Upper lobe of right lung (tissue), 1 donor: ENCODE measurements around the gene PRDM15. TPM values are rescaled to one million over a fixed set of nuclear protein-coding genes. Genes with fewer than 3 reads are reported as not detected.

ENCODE experiments used
- ATAC-seq: fragments of 200-7000 bp; cut with Tn5 transposase; one replicate; pipeline ENCODE4 v1.9.1; 2020; ENCODE audit warnings: mild to moderate bottlenecking, moderate library complexity
- DNase-seq: peaks from one replicate; pipeline ENCODE4 v3.0.0-alpha.2; 2020
- H3K27ac ChIP-seq: fragments of 200-600 bp; one replicate; pipeline ENCODE4 v1.8.0; 2022
- H3K27me3 ChIP-seq: fragments of 200-600 bp; one replicate; pipeline ENCODE4 v1.8.0; 2022; ENCODE audit warnings: mild to moderate bottlenecking
- H3K36me3 ChIP-seq: fragments of 200-600 bp; one replicate; pipeline ENCODE4 v1.8.0; 2022
- H3K4me1 ChIP-seq: fragments of 200-600 bp; one replicate; pipeline ENCODE4 v1.8.0; 2022
- H3K4me3 ChIP-seq: fragments of 200-600 bp; one replicate; pipeline ENCODE4 v1.8.0; 2022; ENCODE audit warnings: mild to moderate bottlenecking
- H3K9me3 ChIP-seq: fragments of 200-600 bp; one replicate; pipeline ENCODE4 v1.8.0; 2022
- CTCF ChIP-seq: fragments of 200-600 bp; IDR thresholded peaks from one replicate; pipeline ENCODE4 v1.8.0; 2022; ENCODE audit warnings: antibody characterized with exemption
- intact Hi-C: fragments of 100-400 bp; cut with DNase I; formaldehyde crosslinking; loops from one replicate; pipeline ENCODE4 v1.11.0; 2022
- total RNA-seq: library from RNA; stranded (reverse); fragmentation: NEBNext Ultra II Directional; extraction: Animal tissue kit (Norgen Biotek cat#: 25700); gene quantifications from one replicate; pipeline ENCODE4 v1.2.1, GENCODE V29; 2021
- donor health status: DM: no; HTN: yes; CAD: no; lungs with severe emphysema.

The PRDM15 gene
- total RNA-seq, 1 donor from 2014 or later, result 7.4 TPM

- DNase-seq (no peak), ATAC-seq (no peak)
- no peak overlapping the region for H3K27ac ChIP-seq
- no peak for TF ChIP-seq CTCF
- H3K9me3 ChIP-seq, result no peaks in the 10 kb centered on the region
- no peak overlapping the region for H3K4me3 ChIP-seq
- intact Hi-C loops, result no loop called here
- no peaks in the 10 kb centered on the region for H3K27me3 ChIP-seq
- H3K36me3 ChIP-seq, result peaks cover 59% of the 10 kb centered on the region
- no peaks in the 10 kb centered on the region for H3K4me1 ChIP-seq
Observed at GRCh38 chr21:41916888-41917433, 37.8 kb upstream of the PRDM15 start.

GRCh38 chr21:41914965-41915364 lies 35.8 kb upstream of the PRDM15 start:
- H3K36me3 ChIP-seq, result peaks cover 79% of the 10 kb centered on the region
- ATAC-seq, result peak; percentile 24

GRCh38 chr21:41914358-41914757 lies 35.2 kb upstream of the PRDM15 start:
- ATAC-seq, result no peak
- intact Hi-C loops, result no loop called here
- peaks cover 80% of the 10 kb centered on the region for H3K36me3 ChIP-seq
- H3K4me3 ChIP-seq, result no peak overlapping the region
- H3K27me3 ChIP-seq, result no peaks in the 10 kb centered on the region
- H3K4me1 ChIP-seq, result no peaks in the 10 kb centered on the region
- H3K9me3 ChIP-seq, result no peaks in the 10 kb centered on the region
- TF ChIP-seq CTCF, result no peak
- DNase-seq, result no peak
- H3K27ac ChIP-seq, result no peak overlapping the region

More at GRCh38 chr21:41914965-41915364, 35.8 kb upstream of the PRDM15 start:
- no peak for TF ChIP-seq CTCF
- Histone ChIP-seq H3K4me3 (no peak overlapping the region), H3K4me1 (no peaks in the 10 kb centered on the region), H3K9me3 (no peaks in the 10 kb centered on the region), H3K27ac (no peak overlapping the region), H3K27me3 (no peaks in the 10 kb centered on the region)
- intact Hi-C loops, result no loop called here
- DNase-seq, result no peak

- DNase-seq (no peak), ATAC-seq (no peak)
- Histone ChIP-seq H3K27ac (no peak overlapping the region), H3K9me3 (no peaks in the 10 kb centered on the region), H3K4me1 (no peaks in the 10 kb centered on the region), H3K27me3 (no peaks in the 10 kb centered on the region), H3K4me3 (no peak overlapping the region), H3K36me3 (peaks cover 86% of the 10 kb centered on the region)
- no peak for TF ChIP-seq CTCF
- intact Hi-C loops, result no loop called here
Observed at GRCh38 chr21:41913230-41913629, 34.1 kb upstream of the PRDM15 start.

GRCh38 chr21:41908829-41909228 lies 29.7 kb upstream of the PRDM15 start:
- no peaks in the 10 kb centered on the region for H3K4me1 ChIP-seq
- H3K9me3 ChIP-seq, result no peaks in the 10 kb centered on the region
- DNase-seq (no peak), ATAC-seq (no peak)
- intact Hi-C loops, result no loop called here
- no peaks in the 10 kb centered on the region for H3K27me3 ChIP-seq
- no peak overlapping the region for H3K27ac ChIP-seq
- peaks cover 72% of the 10 kb centered on the region for H3K36me3 ChIP-seq
- no peak for TF ChIP-seq CTCF
- H3K4me3 ChIP-seq, result no peak overlapping the region
